IMR-90 (cell line): ENCODE data around the gene AMDHD2. TPM values are rescaled to one million over a fixed set of nuclear protein-coding genes. Genes with fewer than 3 reads are reported as not detected.
A peak's percentile ranks its signal among the peaks of the same experiment; 100 is the strongest.

Experiments
- ATAC-seq: fragments of 200-7000 bp; cut with Tn5 transposase; 2 replicates; pipeline ENCODE4 v1.9.1; 2020; ENCODE audit warnings: low read depth, mild to moderate bottlenecking, moderate library complexity
- BruUV-seq: library from RNA; stranded (reverse); fragments of 400-500 nt; replicated peaks from 2 replicates; lab custom pipeline; 2021; lab: Mats Ljungman, UMichigan
- CTCF ChIA-PET: fragments of 300-600 bp; formaldehyde crosslinking; extraction: SDS; loops from one replicate; lab custom pipeline; 2021; ENCODE audit warnings: antibody characterized with exemption; lab: Yijun Ruan, JAX
- POLR2A ChIA-PET: fragments of 300-600 bp; sonication (Branson Sonifier 250); formaldehyde crosslinking; loops from one replicate; lab custom pipeline; 2022; ENCODE audit warnings: antibody characterized with exemption; ENCODE audit not compliant: unreplicated experiment; lab: Charles Lee
- DNase-seq: peaks from one replicate; pipeline ENCODE4 v3.0.0; 2013
- H2AFZ ChIP-seq: replicated peaks from 2 replicates; pipeline ENCODE3; 2013; ENCODE audit warnings: low read length, mild to moderate bottlenecking; ENCODE audit not compliant: poor library complexity
- H2AK5ac ChIP-seq: 2 replicates; pipeline ENCODE4 v1.6.1; 2013; ENCODE audit warnings: low read depth, low read length, inconsistent platforms
- H2AK9ac ChIP-seq: replicated peaks from 2 replicates; pipeline ENCODE3; 2013; ENCODE audit warnings: mild to moderate bottlenecking, low read depth, low read length, moderate library complexity; ENCODE audit not compliant: poor library complexity
- H2BK120ac ChIP-seq: 2 replicates; pipeline ENCODE4 v1.6.1; 2013; ENCODE audit warnings: low read depth, low read length, inconsistent platforms
- H2BK15ac ChIP-seq: 3 replicates; pipeline ENCODE4 v1.6.1; 2013; ENCODE audit warnings: low read depth, low read length, inconsistent platforms
- H2BK20ac ChIP-seq: 2 replicates; pipeline ENCODE4 v1.6.1; 2013; ENCODE audit warnings: low read depth, mild to moderate bottlenecking, inconsistent platforms, low read length, moderate library complexity
- H2BK5ac ChIP-seq: 2 replicates; pipeline ENCODE4 v1.6.1; 2013; ENCODE audit warnings: mild to moderate bottlenecking, low read depth, low read length, inconsistent platforms; ENCODE audit not compliant: poor library complexity, severe bottlenecking
- H3K14ac ChIP-seq: replicated peaks from 2 replicates; pipeline ENCODE4 v1.6.1; 2013; ENCODE audit warnings: low read depth, low read length, inconsistent platforms
- H3K18ac ChIP-seq: 2 replicates; pipeline ENCODE4 v1.6.1; 2013; ENCODE audit warnings: low read depth, low read length, control low read depth
- H3K23ac ChIP-seq: 2 replicates; pipeline ENCODE4 v1.6.1; 2013; ENCODE audit warnings: low read depth, low read length, inconsistent platforms
- H3K27ac ChIP-seq: 2 replicates; pipeline ENCODE4 v1.5.1; 2013; ENCODE audit warnings: mild to moderate bottlenecking, control low read depth, low read length; ENCODE audit not compliant: insufficient read depth
- H3K27me3 ChIP-seq: 2 replicates; pipeline ENCODE4 v1.6.1; 2013; ENCODE audit warnings: low read length; ENCODE audit not compliant: control insufficient read depth, insufficient read depth
- H3K36me3 ChIP-seq: 2 replicates; pipeline ENCODE4 v1.6.1; 2013; ENCODE audit warnings: low read length, mixed read lengths; ENCODE audit not compliant: control insufficient read depth, insufficient read depth
- H3K4ac ChIP-seq: 2 replicates; pipeline ENCODE4 v1.6.1; 2013; ENCODE audit warnings: low read depth, low read length, inconsistent platforms
- H3K4me1 ChIP-seq: 2 replicates; pipeline ENCODE4 v1.6.1; 2013; ENCODE audit warnings: low read length, mixed read lengths; ENCODE audit not compliant: control insufficient read depth, insufficient read depth
- H3K4me2 ChIP-seq: 2 replicates; pipeline ENCODE4 v1.6.1; 2013; ENCODE audit warnings: low read depth, mild to moderate bottlenecking, control low read depth, low read length, moderate library complexity
- H3K4me3 ChIP-seq: 2 replicates; pipeline ENCODE4 v1.5.1; 2013; ENCODE audit warnings: low read depth, mild to moderate bottlenecking, control low read depth, low read length, moderate library complexity; ENCODE audit not compliant: insufficient read depth
- H3K56ac ChIP-seq: 2 replicates; pipeline ENCODE4 v1.6.1; 2013; ENCODE audit warnings: low read length, inconsistent platforms; ENCODE audit not compliant: insufficient read depth; ENCODE audit errors: extremely low read depth
- H3K79me1 ChIP-seq, 2 experiments: 2 replicates each; pipeline ENCODE4 v1.6.1; 2013; ENCODE audit warnings: low read length in 2 of 2, inconsistent platforms in 1 of 2, low read depth in 1 of 2
- H3K9ac ChIP-seq: 2 replicates; pipeline ENCODE4 v1.6.1; 2013; ENCODE audit warnings: low read depth, low read length, control low read depth
- H3K9me1 ChIP-seq: 2 replicates; pipeline ENCODE4 v1.6.1; 2013; ENCODE audit warnings: low read length, inconsistent platforms; ENCODE audit not compliant: insufficient read depth
- H3K9me3 ChIP-seq: 2 replicates; pipeline ENCODE4 v1.6.1; 2013; ENCODE audit warnings: low read length; ENCODE audit not compliant: control insufficient read depth, insufficient read depth
- H4K20me1 ChIP-seq: 2 replicates; pipeline ENCODE4 v1.6.1; 2013; ENCODE audit warnings: low read length, inconsistent platforms; ENCODE audit not compliant: insufficient read depth
- H4K5ac ChIP-seq: 2 replicates; pipeline ENCODE4 v1.6.1; 2013; ENCODE audit warnings: mild to moderate bottlenecking, low read depth, low read length, control low read depth
- H4K8ac ChIP-seq, 2 experiments: 2 replicates each; pipeline ENCODE4 v1.6.1; 2013; ENCODE audit warnings: low read depth in 2 of 2, low read length in 2 of 2, control low read depth in 1 of 2, inconsistent platforms in 1 of 2
- H4K91ac ChIP-seq: 2 replicates; pipeline ENCODE4 v1.6.1; 2013; ENCODE audit warnings: low read depth, low read length, inconsistent platforms; ENCODE audit not compliant: insufficient read depth
- CEBPB ChIP-seq: IDR thresholded peaks from 2 replicates; pipeline ENCODE4 v1.6.1; 2012; ENCODE audit warnings: low read depth, low read length, improper control_type of control experiment
- MAFK ChIP-seq: IDR thresholded peaks from 2 replicates; pipeline ENCODE4 v1.6.1; 2012; ENCODE audit warnings: low read depth, low read length, improper control_type of control experiment
- RFX5 ChIP-seq: IDR thresholded peaks from 2 replicates; pipeline ENCODE4 v1.8.0; 2012; ENCODE audit warnings: low read depth, mild to moderate bottlenecking, low read length, moderate library complexity
- WGBS, 2 experiments: methylation state at CpG; one replicate each; pipeline versions ENCODE4 v1.1.5 to v1.1.7; 2013; ENCODE audit warnings: missing lambda C conversion rate in 2 of 2; ENCODE audit not compliant: insufficient read length in 1 of 2; ENCODE audit errors: extremely low coverage in 2 of 2; 5-methylcytosine and 5-hydroxymethylcytosine counted together
- dilution Hi-C: fragments of 300-500 bp; cut with HindIII; formaldehyde crosslinking; loops from one replicate; pipeline ENCODE4 v1.14.3; 2018; ENCODE audit warnings: low sequenced_read_pairs; ENCODE audit not compliant: unreplicated experiment
- in situ Hi-C: fragments of 300-500 bp; cut with MboI; formaldehyde crosslinking; loops from 3 replicates; pipeline ENCODE4 v1.14.3; 2019; ENCODE audit warnings: low sequenced_read_pairs, inconsistent platforms, mixed read lengths
- intact Hi-C: fragments of 100-400 bp; cut with micrococcal nuclease; formaldehyde crosslinking; loops from 2 replicates; pipeline ENCODE4 v1.10.0; 2022
- polyA plus RNA-seq, 3 experiments: library from polyadenylated mRNA; depleted of rRNA; stranded (reverse); fragments of >200 nt; gene quantifications; 2 replicates each; pipeline ENCODE4 v1.2.3, GENCODE V29; 2012; ENCODE audit warnings: low replicate concordance in 1 of 3
- total RNA-seq: library from RNA; depleted of rRNA; stranded (reverse); fragments of >200 nt; gene quantifications from 2 replicates; pipeline ENCODE4 v1.2.3, GENCODE V29; 2012

AMDHD2 gene
- total and polyA plus RNA-seq, 2 of the 4 experiments (the other 2 are of a cell fraction), result 10.6 to 30.3 TPM

DNA sequence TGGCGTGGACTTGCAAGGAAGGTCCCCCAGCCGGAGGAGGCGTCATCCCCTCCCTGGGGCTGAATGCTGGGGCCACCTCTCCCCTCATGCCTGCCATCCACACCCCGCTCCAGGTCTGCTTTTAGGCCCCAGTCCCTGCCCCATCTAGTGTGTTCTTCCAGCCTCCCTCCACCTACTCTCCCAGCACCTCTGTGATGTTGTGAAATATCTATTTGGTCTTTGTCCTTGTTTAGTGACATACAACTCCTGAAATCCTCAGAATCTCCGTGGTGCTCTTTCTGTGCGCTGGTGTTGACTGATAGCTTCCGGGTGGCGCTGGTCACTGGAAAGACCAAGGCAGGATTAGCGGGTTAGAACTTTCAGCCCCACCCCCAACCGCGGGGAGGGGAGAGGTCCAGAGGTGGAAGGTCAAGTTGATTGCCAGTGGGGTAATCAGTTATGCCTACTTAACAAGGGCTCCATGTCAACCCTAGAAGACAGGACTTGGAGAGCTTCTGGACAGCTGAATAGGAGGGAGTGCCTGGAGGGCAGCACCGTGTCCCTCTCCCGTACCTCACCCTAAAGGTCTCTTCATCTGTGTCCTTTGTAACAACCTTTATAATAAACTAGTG, 35.2 kb upstream of the AMDHD2 start:
- Histone ChIP-seq H3K4me3 (no peak overlapping the region), H2AK9ac (peak overlapping the region; percentile 25), H3K9me3 (no peaks in the 10 kb centered on the region), H3K4ac (no peak overlapping the region), H3K9ac (no peak overlapping the region), H4K91ac (no peak overlapping the region), H2BK120ac (no peak overlapping the region), H2AFZ (no peak overlapping the region), H3K14ac (no peak overlapping the region), H2BK15ac (no peak overlapping the region), H3K27ac (no peak overlapping the region), H3K23ac (no peak overlapping the region), H2BK20ac (no peak overlapping the region), H3K79me1 (peaks cover 37 to 70% of the 10 kb centered on the region in 2 experiments), H3K9me1 (peaks cover 11% of the 10 kb centered on the region; the same call in 1 of the 2 replicates), H2AK5ac (no peak overlapping the region), H3K18ac (no peak overlapping the region), H3K27me3 (no peaks in the 10 kb centered on the region), H4K5ac (no peak overlapping the region), H3K56ac (no peak overlapping the region), H3K36me3 (no peaks in the 10 kb centered on the region), H4K8ac (no peak overlapping the region), H3K4me1 (peaks cover 28% of the 10 kb centered on the region), H3K4me2 (no peak overlapping the region), H2BK5ac (no peak overlapping the region), H4K20me1 (peaks cover 17% of the 10 kb centered on the region)
- DNase-seq (no peak), ATAC-seq (no peak)
- dilution Hi-C loops, result no loop called here
- POLR2A ChIA-PET, result interaction anchor here (0.6 kb wide), 1 partner anchor 244 kb away, joined by 3 read pairs; no protein-coding TSS in a partner anchor
- CTCF ChIA-PET, result no interaction called here
- no peak for TF ChIP-seq RFX5
- TF ChIP-seq CEBPB, result peak; percentile 60
- no peak for TF ChIP-seq MAFK
- WGBS, 2 experiments, result 80% methylated on average over 2 of the region's 13 CpGs; no CpG with 5 or more reads in 1 of the 2 experiments
- in situ Hi-C loops, result no loop called here
- no TSS peak for BruUV-seq
- intact Hi-C loops, result no loop called here
